HFF-Myc (cell line): ENCODE results near the gene SNX20.

Experiments used
- DNase-seq: peaks from one replicate; pipeline ENCODE4 v3.0.0-alpha.2; 2011; ENCODE audit warnings: low read depth; ENCODE audit errors: extremely low read depth
- H3K4me3 ChIP-seq: replicated peaks from 2 replicates; pipeline ENCODE4 v1.5.1; 2011; ENCODE audit warnings: low read depth, mild to moderate bottlenecking, control low read depth, low read length
- CTCF ChIP-seq: IDR thresholded peaks from 2 replicates; pipeline ENCODE4 v1.5.1; 2012; ENCODE audit warnings: mild to moderate bottlenecking, low read depth, low read length, control low read depth; ENCODE audit errors: missing control alignments

SNX20 gene

GRCh38 chr16:50681021-50681885 is at the start of gene SNX20:
Gene SNX20 (minus strand): TSS chr16:50681312. CDS start chr16:50677526, 3,786 bp downstream.
- TF ChIP-seq CTCF: no peak
- H3K4me3 ChIP-seq: no peak within 1 kb of the TSS
- no peak for DNase-seq

GRCh38 chr16:50724306-50724705 is 43.2 kb upstream of the SNX20 start:
- TF ChIP-seq CTCF: no peak
- no peak overlapping the region for H3K4me3 ChIP-seq
- DNase-seq: no peak

- DNase-seq: no peak
- H3K4me3 ChIP-seq: no peak overlapping the region
- no peak for TF ChIP-seq CTCF
Observed at GRCh38 chr16:50722960-50723359, 41.8 kb upstream of the SNX20 start.

GRCh38 chr16:50722405-50722737 is 41.3 kb upstream of the SNX20 start:
- DNase-seq: no peak
- no peak overlapping the region for H3K4me3 ChIP-seq
- TF ChIP-seq CTCF: no peak

- no peak overlapping the region for H3K4me3 ChIP-seq
- no peak for DNase-seq
- TF ChIP-seq CTCF: no peak
Observed at GRCh38 chr16:50721549-50722404, 40.7 kb upstream of the SNX20 start.

- no peak overlapping the region for H3K4me3 ChIP-seq
- TF ChIP-seq CTCF: no peak
- DNase-seq: no peak
Observed at GRCh38 chr16:50719401-50720337, 38.6 kb upstream of the SNX20 start.
